Large intestine (tissue), 12 donors: ENCODE results near the gene KIAA1210. TPM values are rescaled to one million over a fixed set of nuclear protein-coding genes. Genes with fewer than 3 reads are reported as not detected.

ENCODE experiments used
- DNase-seq, 2 donors: peaks; one replicate each; pipeline versions ENCODE4 v3.0.0 to v3.0.0-alpha.2; 2013
- H3K27ac ChIP-seq: one replicate; pipeline ENCODE4 v1.5.1; 2013; ENCODE audit warnings: low read length
- H3K27me3 ChIP-seq: 2 replicates; pipeline ENCODE4 v1.6.1; 2013; ENCODE audit warnings: low read length; ENCODE audit not compliant: control insufficient read depth, insufficient read depth
- H3K36me3 ChIP-seq: 2 replicates; pipeline ENCODE4 v1.6.1; 2013; ENCODE audit warnings: low read length; ENCODE audit not compliant: control insufficient read depth, insufficient read depth
- H3K4me1 ChIP-seq: one replicate; pipeline ENCODE4 v1.6.1; 2013; ENCODE audit warnings: low read length; ENCODE audit not compliant: control insufficient read depth, insufficient read depth
- H3K4me3 ChIP-seq: one replicate; pipeline ENCODE4 v1.5.1; 2013; ENCODE audit warnings: low read length
- H3K9me3 ChIP-seq: one replicate; pipeline ENCODE4 v1.6.1; 2013; ENCODE audit warnings: mild to moderate bottlenecking, low read depth, low read length, moderate library complexity; ENCODE audit not compliant: control insufficient read depth
- WGBS: methylation state at CpG from one replicate; pipeline ENCODE4 v1.1.5; 2013; ENCODE audit warnings: low lambda C conversion rate; ENCODE audit not compliant: insufficient coverage; 5-methylcytosine and 5-hydroxymethylcytosine counted together
- long read RNA-seq, 11 donors: transcript quantifications; one replicate each; lab custom pipeline, GENCODE V29; 2026
- polyA plus RNA-seq: library from polyadenylated mRNA; unstranded; fragments of 120-200 nt; gene quantifications from one replicate; pipeline ENCODE4 v1.2.1, GENCODE V29; 2013

KIAA1210 gene
- polyA plus RNA-seq, result 0.03 TPM
- long read RNA-seq, donor 1, result 0 reads
- long read RNA-seq, donor 2, result 0 reads
- long read RNA-seq, donor 3, result 0 reads
- long read RNA-seq, donor 4, result 0 reads
- long read RNA-seq, donor 5, result 0 reads
- long read RNA-seq, donor 6, result 0 reads
- long read RNA-seq, donor 7, result 0 reads
- long read RNA-seq, donor 8, result 0 reads
- long read RNA-seq, donor 9, result 0 reads
- long read RNA-seq, donor 10, result 0 reads
- long read RNA-seq, donor 11, result 0 reads

DNA sequence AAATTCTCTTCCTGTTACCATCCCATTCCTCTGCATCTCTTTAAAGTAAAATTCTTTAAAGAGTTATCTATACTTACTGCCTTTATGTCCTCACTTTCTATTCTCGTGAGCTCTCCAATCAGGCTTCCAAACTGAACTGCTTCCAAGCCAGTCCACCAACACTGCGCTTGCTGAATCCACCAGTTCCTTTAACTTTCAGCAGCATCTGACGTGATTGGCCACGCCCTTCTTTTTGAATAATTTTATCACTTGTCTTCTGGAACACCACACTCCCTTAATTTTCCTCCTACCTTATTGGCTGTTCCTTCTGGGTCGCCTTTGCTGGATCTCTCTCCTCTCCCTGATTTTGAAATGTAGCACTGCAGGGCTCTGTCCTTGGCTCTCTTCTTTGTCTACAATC is at the start of gene KIAA1210:
TSS of gene KIAA1210 (minus strand) at position 163 of the 400 bp plus-strand sequence. CDS start 4,170 bp downstream, outside the sequence.
- Histone ChIP-seq H3K36me3 (no peaks in the 10 kb centered on the region), H3K4me1 (no peaks in the 10 kb centered on the region), H3K27ac (no peak within 1 kb of the TSS), H3K9me3 (no peaks in the 10 kb centered on the region), H3K27me3 (no peaks in the 10 kb centered on the region), H3K4me3 (no peak within 1 kb of the TSS)
- no peak for DNase-seq
- no CpG with 5 or more reads among the region's 5 CpGs for WGBS

DNA sequence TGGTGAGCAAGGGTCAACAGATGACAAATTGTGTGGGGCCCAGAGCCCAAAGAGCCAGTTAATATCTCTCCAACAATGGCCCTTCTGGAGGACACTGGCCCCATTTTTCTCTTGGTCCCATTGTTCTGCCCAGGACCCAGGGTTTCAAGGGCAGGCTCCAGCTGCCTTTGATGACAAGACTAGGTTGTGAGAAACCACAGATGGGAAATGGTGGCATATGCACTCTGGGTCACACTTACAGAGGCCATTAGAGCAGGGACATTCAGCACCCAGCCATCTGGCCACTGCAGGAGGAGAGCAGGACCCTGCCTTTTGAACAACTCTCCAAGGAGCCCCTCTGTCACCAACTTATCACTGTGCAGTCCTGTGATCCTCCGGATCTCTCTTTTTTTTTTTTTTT is 49.7 kb upstream of the KIAA1210 start:
- H3K9me3 ChIP-seq, result no peaks in the 10 kb centered on the region
- no peaks in the 10 kb centered on the region for H3K4me1 ChIP-seq
- no peaks in the 10 kb centered on the region for H3K36me3 ChIP-seq
- DNase-seq, result no peak
- no peak overlapping the region for H3K27ac ChIP-seq
- no peaks in the 10 kb centered on the region for H3K27me3 ChIP-seq
- H3K4me3 ChIP-seq, result no peak overlapping the region
- no CpG with 5 or more reads among the region's 1 CpG for WGBS

DNA sequence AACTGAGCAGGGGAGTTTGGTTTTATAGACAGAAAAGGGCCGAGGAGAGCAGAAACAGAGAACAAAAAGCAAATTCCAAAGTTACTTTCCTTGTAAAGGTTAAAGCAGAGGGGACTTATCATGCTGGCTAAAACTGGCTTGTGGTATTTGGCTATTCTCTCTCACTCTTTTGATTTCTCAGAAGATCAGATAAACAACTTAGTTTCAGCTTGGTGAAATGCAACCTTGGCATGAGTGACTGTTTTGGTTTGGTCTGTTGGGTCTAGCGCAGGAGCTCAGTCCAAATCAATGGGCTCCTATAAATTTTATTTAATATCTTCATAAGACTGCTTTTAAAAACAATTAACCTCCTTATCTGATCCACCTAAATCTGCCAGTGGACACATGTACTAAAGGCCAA is 47.3 kb upstream of the KIAA1210 start:
- DNase-seq, result no peak
- Histone ChIP-seq H3K27ac (no peak overlapping the region), H3K36me3 (no peaks in the 10 kb centered on the region), H3K9me3 (no peaks in the 10 kb centered on the region), H3K4me1 (no peaks in the 10 kb centered on the region), H3K4me3 (no peak overlapping the region), H3K27me3 (no peaks in the 10 kb centered on the region)
- WGBS, result no CpG with 5 or more reads among the region's 2 CpGs

DNA sequence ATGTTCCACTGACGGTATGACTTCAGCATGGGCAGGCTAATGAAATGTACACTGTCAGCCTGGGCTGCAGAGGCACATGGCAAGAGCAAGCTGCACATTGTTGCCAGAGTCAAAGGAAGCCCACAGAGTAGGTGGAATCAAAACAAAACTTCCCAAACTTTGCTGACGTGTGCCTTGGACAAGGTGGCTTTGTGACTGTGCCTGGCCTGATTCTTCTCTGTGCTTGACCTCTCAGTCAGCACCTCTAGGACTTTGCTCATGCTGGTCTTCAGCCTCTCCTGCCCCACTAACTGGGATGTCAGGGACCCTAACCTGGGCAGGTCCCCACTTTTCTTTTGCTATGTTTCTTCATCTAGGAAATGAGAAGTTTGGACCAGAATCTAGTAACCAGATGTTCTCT is 40.5 kb upstream of the KIAA1210 start:
- WGBS, result no CpG with 5 or more reads among the region's 2 CpGs
- Histone ChIP-seq H3K4me3 (no peak overlapping the region), H3K4me1 (no peaks in the 10 kb centered on the region), H3K9me3 (no peaks in the 10 kb centered on the region), H3K36me3 (no peaks in the 10 kb centered on the region), H3K27ac (no peak overlapping the region), H3K27me3 (no peaks in the 10 kb centered on the region)
- DNase-seq, result no peak

DNA sequence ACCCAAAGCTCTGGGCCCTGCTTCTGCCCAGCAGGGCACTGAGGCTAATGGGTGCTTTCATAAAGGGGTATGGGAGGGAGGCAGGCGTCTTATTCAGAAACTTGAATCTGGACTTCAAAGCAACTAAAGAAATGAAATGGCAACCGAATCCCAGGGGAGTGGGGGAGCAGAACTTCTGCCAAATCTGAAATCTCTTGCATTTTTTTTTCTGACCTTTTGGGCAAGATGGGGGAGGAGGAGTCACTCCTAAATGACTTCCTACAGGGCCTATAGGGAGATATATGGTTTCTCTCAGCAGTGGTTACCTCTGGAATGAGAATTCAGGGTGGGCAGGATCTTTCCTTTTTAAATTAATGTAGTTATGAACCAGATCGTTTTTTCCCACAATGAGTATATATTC is 30.6 kb upstream of the KIAA1210 start:
- no peaks in the 10 kb centered on the region for H3K36me3 ChIP-seq
- peaks cover 7% of the 10 kb centered on the region for H3K4me1 ChIP-seq
- H3K27ac ChIP-seq, result no peak overlapping the region
- no peaks in the 10 kb centered on the region for H3K27me3 ChIP-seq
- no peak overlapping the region for H3K4me3 ChIP-seq
- H3K9me3 ChIP-seq, result no peaks in the 10 kb centered on the region
- DNase-seq, result no peak
- no CpG with 5 or more reads among the region's 3 CpGs for WGBS

GRCh38 chrX:119156241-119156640 is 28.6 kb upstream of the KIAA1210 start:
- Histone ChIP-seq H3K27ac (no peak overlapping the region), H3K4me1 (peaks cover 7% of the 10 kb centered on the region), H3K9me3 (no peaks in the 10 kb centered on the region), H3K27me3 (no peaks in the 10 kb centered on the region), H3K36me3 (no peaks in the 10 kb centered on the region), H3K4me3 (no peak overlapping the region)
- WGBS, result no CpG with 5 or more reads among the region's 1 CpG
- no peak for DNase-seq

GRCh38 chrX:119155416-119156035 is 27.9 kb upstream of the KIAA1210 start:
- peak; percentile 29 to 66 for DNase-seq
- Histone ChIP-seq H3K4me3 (no peak overlapping the region), H3K27me3 (no peaks in the 10 kb centered on the region), H3K27ac (peak overlapping the region; percentile 40), H3K36me3 (no peaks in the 10 kb centered on the region), H3K4me1 (peaks cover 7% of the 10 kb centered on the region), H3K9me3 (no peaks in the 10 kb centered on the region)
- no CpG with 5 or more reads among the region's 6 CpGs for WGBS

- peaks cover 15% of the 10 kb centered on the region for H3K4me1 ChIP-seq
- WGBS, result no CpG with 5 or more reads among the region's 9 CpGs
- no peaks in the 10 kb centered on the region for H3K27me3 ChIP-seq
- H3K4me3 ChIP-seq, result no peak overlapping the region
- H3K36me3 ChIP-seq, result no peaks in the 10 kb centered on the region
- no peaks in the 10 kb centered on the region for H3K9me3 ChIP-seq
- H3K27ac ChIP-seq, result no peak overlapping the region
- DNase-seq, result peak in 1 of 2 donors; percentile 2
These were observed 23.4 kb upstream of the KIAA1210 start for GRCh38 chrX:119151051-119151380.

DNA sequence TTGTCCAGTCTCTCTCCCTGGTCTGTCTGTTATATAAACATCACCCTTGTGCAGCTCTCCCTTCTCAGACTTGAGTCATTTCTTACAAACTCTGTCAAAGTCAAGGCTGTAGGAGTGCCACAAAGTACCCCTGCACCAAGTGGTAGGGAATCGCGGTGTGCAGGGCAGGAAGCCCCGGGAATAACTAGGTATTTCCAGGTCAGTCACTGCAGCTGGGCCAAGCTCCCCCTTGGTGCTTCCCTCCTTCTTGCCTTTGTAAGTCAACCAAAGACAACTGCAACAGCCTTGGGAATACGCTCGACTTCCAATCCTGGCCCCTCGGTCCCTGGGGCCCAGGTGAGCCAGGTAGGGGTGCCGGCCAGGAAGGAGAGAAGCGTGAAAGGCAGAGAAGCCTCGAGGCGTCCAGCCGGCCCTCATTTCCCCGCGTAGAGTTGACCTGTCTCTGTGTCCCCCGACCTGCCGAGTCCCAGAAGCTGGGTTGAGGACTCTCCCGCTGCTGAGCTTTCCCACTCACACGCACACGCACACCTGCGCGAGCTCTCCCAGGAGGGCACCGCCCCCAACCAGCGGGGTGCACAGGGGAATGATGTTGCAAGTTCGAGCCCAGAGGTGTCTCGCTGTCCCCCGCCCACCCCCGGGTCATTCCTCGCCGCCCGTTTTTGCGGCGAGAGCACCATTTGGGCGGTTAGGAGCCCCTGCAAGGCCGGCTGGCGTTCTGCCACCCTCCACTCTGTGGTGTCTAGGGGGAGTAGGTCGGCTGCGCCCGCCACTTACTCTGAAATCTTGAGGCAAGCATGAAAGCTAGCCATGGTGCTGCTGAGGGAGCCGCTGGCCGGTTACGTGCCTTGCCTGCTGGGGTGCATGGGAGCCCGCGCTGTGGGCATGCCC is 22.8 kb upstream of the KIAA1210 start:
- no peaks in the 10 kb centered on the region for H3K27me3 ChIP-seq
- WGBS, result no CpG with 5 or more reads among the region's 42 CpGs
- H3K4me1 ChIP-seq, result peaks cover 12% of the 10 kb centered on the region
- DNase-seq, result no peak
- H3K36me3 ChIP-seq, result no peaks in the 10 kb centered on the region
- H3K9me3 ChIP-seq, result no peaks in the 10 kb centered on the region
- H3K4me3 ChIP-seq, result no peak overlapping the region
- no peak overlapping the region for H3K27ac ChIP-seq

DNA sequence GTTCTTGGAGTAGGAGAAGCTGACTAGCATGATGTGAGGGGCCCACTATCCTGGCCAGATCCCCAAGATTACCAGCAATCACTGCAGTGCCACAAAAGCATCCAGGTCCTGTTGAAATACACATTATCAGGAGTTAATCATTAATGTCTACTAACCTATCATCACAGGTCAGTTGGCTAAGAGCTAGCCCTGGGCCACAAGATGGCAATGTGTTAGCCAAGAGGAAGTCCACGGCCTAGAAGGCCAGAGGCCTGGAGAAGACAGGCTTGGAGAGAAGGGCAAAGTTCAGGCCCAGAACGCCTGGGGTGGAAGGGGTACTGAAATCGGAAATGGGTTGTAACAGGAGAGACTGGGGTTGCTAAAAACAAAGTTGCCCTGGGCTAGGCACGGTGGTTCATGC is 19.9 kb upstream of the KIAA1210 start:
- DNase-seq, result peak; percentile 15 to 39
- no peak overlapping the region for H3K4me3 ChIP-seq
- no peaks in the 10 kb centered on the region for H3K36me3 ChIP-seq
- H3K27ac ChIP-seq, result no peak overlapping the region
- H3K9me3 ChIP-seq, result no peaks in the 10 kb centered on the region
- H3K27me3 ChIP-seq, result no peaks in the 10 kb centered on the region
- WGBS, result no CpG with 5 or more reads among the region's 4 CpGs
- peaks cover 8% of the 10 kb centered on the region for H3K4me1 ChIP-seq
